ENCODE results near the gene ZNF415. TPM values are rescaled to one million over a fixed set of nuclear protein-coding genes. Genes with fewer than 3 reads are reported as not detected.
A peak's percentile ranks its signal among the peaks of the same experiment; 100 is the strongest.

Gene ZNF415
- total RNA-seq, 1 donor from 2014 or later = 13.8 TPM

DNA sequence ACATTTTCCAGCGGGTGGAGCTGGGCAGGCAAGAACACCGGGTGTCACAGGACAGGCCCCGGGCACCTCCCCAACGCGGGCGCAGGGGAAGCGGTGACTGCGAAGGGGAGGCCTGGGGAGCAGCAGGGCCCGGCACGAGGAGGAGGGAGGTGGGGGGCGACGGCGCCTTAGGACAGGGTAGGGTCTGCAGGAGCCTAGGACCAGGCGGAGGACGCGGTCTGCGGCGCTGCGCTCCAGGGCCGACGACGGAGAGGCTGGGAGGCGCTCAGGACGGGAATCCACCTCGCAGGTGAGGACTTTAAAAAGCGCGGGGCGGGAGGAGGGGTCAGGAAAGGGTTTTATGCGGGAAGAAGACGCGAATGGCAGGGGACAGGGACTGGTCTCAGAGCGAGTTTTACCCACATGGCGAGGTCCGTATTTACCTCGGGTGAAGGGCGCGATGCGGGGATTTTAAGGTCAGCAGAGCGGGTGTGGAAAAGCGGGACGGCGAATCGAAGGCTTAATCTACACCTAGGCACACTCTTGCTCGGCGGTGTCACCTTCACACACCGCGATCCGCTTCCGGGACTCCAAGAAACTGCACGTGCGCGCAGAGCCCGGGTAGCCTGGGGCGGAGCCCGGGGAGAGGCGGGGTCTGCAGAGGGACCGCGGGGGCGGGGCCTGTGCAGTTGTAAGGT lies 74.7 kb downstream of the ZNF415 start:
- TF ChIP-seq, protein P1, sequence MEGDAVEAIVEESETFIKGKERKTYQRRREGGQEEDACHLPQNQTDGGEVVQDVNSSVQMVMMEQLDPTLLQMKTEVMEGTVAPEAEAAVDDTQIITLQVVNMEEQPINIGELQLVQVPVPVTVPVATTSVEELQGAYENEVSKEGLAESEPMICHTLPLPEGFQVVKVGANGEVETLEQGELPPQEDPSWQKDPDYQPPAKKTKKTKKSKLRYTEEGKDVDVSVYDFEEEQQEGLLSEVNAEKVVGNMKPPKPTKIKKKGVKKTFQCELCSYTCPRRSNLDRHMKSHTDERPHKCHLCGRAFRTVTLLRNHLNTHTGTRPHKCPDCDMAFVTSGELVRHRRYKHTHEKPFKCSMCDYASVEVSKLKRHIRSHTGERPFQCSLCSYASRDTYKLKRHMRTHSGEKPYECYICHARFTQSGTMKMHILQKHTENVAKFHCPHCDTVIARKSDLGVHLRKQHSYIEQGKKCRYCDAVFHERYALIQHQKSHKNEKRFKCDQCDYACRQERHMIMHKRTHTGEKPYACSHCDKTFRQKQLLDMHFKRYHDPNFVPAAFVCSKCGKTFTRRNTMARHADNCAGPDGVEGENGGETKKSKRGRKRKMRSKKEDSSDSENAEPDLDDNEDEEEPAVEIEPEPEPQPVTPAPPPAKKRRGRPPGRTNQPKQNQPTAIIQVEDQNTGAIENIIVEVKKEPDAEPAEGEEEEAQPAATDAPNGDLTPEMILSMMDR (IDR thresholded peaks at IDR 0.05; ENCODE audit: unreplicated experiment) = no peak
- Mint-ChIP-seq H3K9me3 (peaks cover 32% of the 10 kb centered on the region), H3K27ac (peak overlapping the region; percentile 21), H3K36me3 (peaks cover 11% of the 10 kb centered on the region), H3K4me1 (peaks cover 8% of the 10 kb centered on the region), H3K27me3 (ENCODE audit: low read depth) (peaks cover 19% of the 10 kb centered on the region), H3K4me3 (peak overlapping the region; percentile 74)
- peak in 1 of 2 experiments; percentile 58 for DNase-seq (ENCODE audit: low spot score in 2 of 2, unreplicated experiment in 2 of 2)

Other genes starting within 250 kb of the ZNF415 start
- 36.1 to 41.5 TPM (median 36.9 TPM) in 3 replicates for gene ZNF320, start 235.3 kb downstream of the ZNF415 start, total RNA-seq
- gene ZNF888, start 209.5 kb downstream of the ZNF415 start, total RNA-seq = 14.0 to 15.3 TPM (median 14.3 TPM) in 3 replicates
- gene ZNF816, start 170.0 kb downstream of the ZNF415 start, total RNA-seq = 14.8 to 16.8 TPM (median 15.7 TPM) in 3 replicates
- 0.13 TPM in 1 of 3 replicates, not detected in the others for gene ERVV-1, start 119.0 kb downstream of the ZNF415 start, total RNA-seq
- not detected in 3 replicates for gene ERVV-2, start 88.2 kb downstream of the ZNF415 start, total RNA-seq
- gene ZNF160, start 29.5 kb downstream of the ZNF415 start, total RNA-seq = 67.8 to 71.0 TPM (median 68.3 TPM) in 3 replicates
- 12.1 to 15.6 TPM (median 14.8 TPM) in 3 replicates for gene ZNF347, start 26.1 kb upstream of the ZNF415 start, total RNA-seq
- 8.8 to 9.8 TPM (median 8.9 TPM) in 3 replicates for gene ZNF665, start 60.4 kb upstream of the ZNF415 start, total RNA-seq
- 50.2 to 53.4 TPM (median 51.7 TPM) in 3 replicates for gene ZNF677, start 122.0 kb upstream of the ZNF415 start, total RNA-seq
- 0.20 TPM in 1 of 3 replicates, not detected in the others for gene VN1R2, start 125.4 kb upstream of the ZNF415 start, total RNA-seq
- not detected in 3 replicates for gene VN1R4, start 134.8 kb upstream of the ZNF415 start, total RNA-seq
- 7.5 to 7.7 TPM (median 7.7 TPM) in 3 replicates for gene ZNF845, start 200.8 kb upstream of the ZNF415 start, total RNA-seq
- 20.2 to 23.5 TPM (median 20.5 TPM) in 3 replicates for gene ZNF525, start 232.8 kb upstream of the ZNF415 start, total RNA-seq